Keratinocyte (primary cell): Measurements from ENCODE around the gene LMCD1. TPM values are rescaled to one million over a fixed set of nuclear protein-coding genes. Genes with fewer than 3 reads are reported as not detected.

Source experiments
- DNase-seq: peaks from one replicate; pipeline ENCODE4 v3.0.0-alpha.2; 2011; ENCODE audit warnings: low read depth, missing footprints, low spot score
- FAIRE-seq: peaks from 2 replicates; lab custom pipeline; 2011; peaks lifted over from hg19 to GRCh38; lab: Jason Lieb, UNC
- H2AFZ ChIP-seq: 2 replicates; pipeline ENCODE4 v1.6.0; 2012; ENCODE audit warnings: low read length, control low read depth, inconsistent platforms; ENCODE audit not compliant: control insufficient read depth
- H3K27ac ChIP-seq: 2 replicates; pipeline ENCODE4 v1.5.1; 2011; ENCODE audit warnings: low read length; ENCODE audit not compliant: control insufficient read depth, insufficient read depth
- H3K27me3 ChIP-seq: 3 replicates; pipeline ENCODE4 v1.6.0; 2011; ENCODE audit warnings: low read length; ENCODE audit not compliant: control insufficient read depth, insufficient read depth; ENCODE audit errors: extremely low read depth
- H3K36me3 ChIP-seq, 2 experiments: 2 replicates in 1 of 2; 3 replicates in 1 of 2; pipeline ENCODE4 v1.5.1; 2011; ENCODE audit warnings: low read length in 2 of 2, mild to moderate bottlenecking in 1 of 2; ENCODE audit not compliant: control insufficient read depth in 2 of 2, insufficient read depth in 2 of 2; ENCODE audit errors: extremely low read depth in 1 of 2
- H3K4me1 ChIP-seq: 3 replicates; pipeline ENCODE4 v1.5.1; 2011; ENCODE audit warnings: low read length; ENCODE audit not compliant: control insufficient read depth, insufficient read depth; ENCODE audit errors: extremely low read depth
- H3K4me2 ChIP-seq: 3 replicates; pipeline ENCODE4 v1.6.0; 2011; ENCODE audit warnings: low read depth, low read length; ENCODE audit not compliant: control insufficient read depth, insufficient read depth; ENCODE audit errors: extremely low read depth
- H3K4me3 ChIP-seq, 3 experiments: fragments of 200-600 bp in 1 of 3; sonication (generic) in 1 of 3; 2 replicates in 2 of 3; 3 replicates in 1 of 3; pipeline ENCODE4 v1.5.1; 2011 to 2016; ENCODE audit warnings: low read length in 3 of 3, mild to moderate bottlenecking in 3 of 3, control low read depth in 2 of 3, inconsistent platforms in 1 of 3, low read depth in 1 of 3, mixed read lengths in 1 of 3, mixed run types in 1 of 3, moderate library complexity in 1 of 3; ENCODE audit not compliant: control insufficient read depth in 2 of 3, insufficient read depth in 2 of 3; ENCODE audit errors: extremely low read depth in 1 of 3
- H3K79me2 ChIP-seq: 2 replicates; pipeline ENCODE4 v1.6.0; 2012; ENCODE audit warnings: low read length; ENCODE audit not compliant: control insufficient read depth, insufficient read depth
- H3K9ac ChIP-seq: 3 replicates; pipeline ENCODE4 v1.6.0; 2011; ENCODE audit warnings: low read length; ENCODE audit not compliant: control insufficient read depth, insufficient read depth; ENCODE audit errors: extremely low read depth
- H3K9me1 ChIP-seq: 3 replicates; pipeline ENCODE4 v1.6.0; 2011; ENCODE audit warnings: low read length; ENCODE audit not compliant: control insufficient read depth, insufficient read depth; ENCODE audit errors: extremely low read depth
- H3K9me3 ChIP-seq: 2 replicates; pipeline ENCODE4 v1.5.1; 2012; ENCODE audit warnings: low read depth, low read length; ENCODE audit not compliant: control insufficient read depth
- H4K20me1 ChIP-seq: 3 replicates; pipeline ENCODE4 v1.6.0; 2011; ENCODE audit warnings: low read length; ENCODE audit not compliant: control insufficient read depth, insufficient read depth; ENCODE audit errors: extremely low read depth
- EZH2 ChIP-seq: IDR thresholded peaks from one replicate; pipeline ENCODE4 v1.6.1; 2012; ENCODE audit warnings: inconsistent platforms, mild to moderate bottlenecking, low read length, moderate library complexity
- dilution Hi-C: fragments of 300-500 bp; cut with MboI; formaldehyde crosslinking; loops from one replicate; pipeline ENCODE4 v1.7.0; 2020; ENCODE audit warnings: low sequenced_read_pairs; ENCODE audit not compliant: extremely low pct_ligation_motif_present
- polyA plus RNA-seq, 5 experiments: library from polyadenylated mRNA; depleted of rRNA in 3 of 5; stranded (reverse) in 3 of 5; stranded (forward) in 1 of 5; unstranded in 1 of 5; fragments of >200 nt; gene quantifications; 1 replicate in 1 of 5; 2 replicates in 3 of 5; 3 replicates in 1 of 5; pipeline versions ENCODE4 v1.2.1 to v1.2.3, GENCODE V29; 2011 to 2012; ENCODE audit warnings: missing spikeins in 2 of 5, low read depth in 1 of 5, low replicate concordance in 1 of 5
- TF ChIP-seq, protein P1 (sequence below), 3 experiments: IDR thresholded peaks in 1 of 3; conservative IDR thresholded peaks in 1 of 3; optimal IDR thresholded peaks in 1 of 3; 2 replicates in 2 of 3; 3 replicates in 1 of 3; pipeline versions ENCODE3 to v1.5.1; 2011; ENCODE audit warnings: low read length in 3 of 3, mild to moderate bottlenecking in 3 of 3, moderate library complexity in 2 of 3, control low read depth in 1 of 3, inconsistent platforms in 1 of 3; ENCODE audit not compliant: insufficient read depth in 2 of 3; ENCODE audit errors: extremely low read depth in 1 of 3

LMCD1 gene
- polyA plus RNA-seq, 1 donor (not counting 4 experiments of a cell fraction or from before 2014, with no cell fraction given) = 3.7 TPM

DNA sequence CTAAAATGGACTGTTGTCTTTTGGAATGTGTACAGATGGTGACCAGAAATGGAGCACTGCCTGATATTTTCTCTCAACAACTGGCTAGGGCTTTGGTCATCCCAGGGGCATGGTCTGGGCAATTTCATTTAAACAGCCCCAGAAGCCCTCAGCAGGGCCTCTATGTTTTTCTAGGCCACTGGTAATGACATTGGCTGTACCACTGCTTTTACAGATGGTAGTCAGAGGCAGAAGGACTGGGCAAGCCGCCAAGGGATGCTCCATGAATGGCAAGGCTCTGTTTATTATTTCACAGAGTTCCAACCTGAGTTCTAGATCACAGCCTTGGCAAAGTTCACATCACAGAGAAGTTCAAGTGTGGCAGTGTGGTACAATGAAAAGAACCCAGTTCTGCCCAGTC, 37.0 kb upstream of the LMCD1 start:
- FAIRE-seq (no peak), DNase-seq (no peak)
- H2AFZ ChIP-seq = no peak overlapping the region
- no peaks in the 10 kb centered on the region for H3K36me3 ChIP-seq
- no peaks in the 10 kb centered on the region for H4K20me1 ChIP-seq
- H3K79me2 ChIP-seq = no peaks in the 10 kb centered on the region
- H3K27me3 ChIP-seq = no peaks in the 10 kb centered on the region
- H3K4me1 ChIP-seq = no peaks in the 10 kb centered on the region
- no peak overlapping the region for H3K4me2 ChIP-seq
- H3K9ac ChIP-seq = no peak overlapping the region
- dilution Hi-C loops = no loop called here
- no peaks in the 10 kb centered on the region for H3K9me1 ChIP-seq
- H3K4me3 ChIP-seq = no peak overlapping the region
- H3K27ac ChIP-seq = no peak overlapping the region
- no peaks in the 10 kb centered on the region for H3K9me3 ChIP-seq
- TF ChIP-seq, protein P1, sequence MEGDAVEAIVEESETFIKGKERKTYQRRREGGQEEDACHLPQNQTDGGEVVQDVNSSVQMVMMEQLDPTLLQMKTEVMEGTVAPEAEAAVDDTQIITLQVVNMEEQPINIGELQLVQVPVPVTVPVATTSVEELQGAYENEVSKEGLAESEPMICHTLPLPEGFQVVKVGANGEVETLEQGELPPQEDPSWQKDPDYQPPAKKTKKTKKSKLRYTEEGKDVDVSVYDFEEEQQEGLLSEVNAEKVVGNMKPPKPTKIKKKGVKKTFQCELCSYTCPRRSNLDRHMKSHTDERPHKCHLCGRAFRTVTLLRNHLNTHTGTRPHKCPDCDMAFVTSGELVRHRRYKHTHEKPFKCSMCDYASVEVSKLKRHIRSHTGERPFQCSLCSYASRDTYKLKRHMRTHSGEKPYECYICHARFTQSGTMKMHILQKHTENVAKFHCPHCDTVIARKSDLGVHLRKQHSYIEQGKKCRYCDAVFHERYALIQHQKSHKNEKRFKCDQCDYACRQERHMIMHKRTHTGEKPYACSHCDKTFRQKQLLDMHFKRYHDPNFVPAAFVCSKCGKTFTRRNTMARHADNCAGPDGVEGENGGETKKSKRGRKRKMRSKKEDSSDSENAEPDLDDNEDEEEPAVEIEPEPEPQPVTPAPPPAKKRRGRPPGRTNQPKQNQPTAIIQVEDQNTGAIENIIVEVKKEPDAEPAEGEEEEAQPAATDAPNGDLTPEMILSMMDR (optimal IDR thresholded peaks at IDR 0.05 in 1 of 3, IDR thresholded peaks at IDR 0.05 in 1 of 3, conservative IDR thresholded peaks at IDR 0.05 in 1 of 3; ENCODE audit: extremely low read depth in 1 of 3, insufficient read depth in 2 of 3, low read length in 3 of 3) = no peak
- no peak for TF ChIP-seq EZH2

GRCh38 chr3:8466526-8466925, 35.1 kb upstream of the LMCD1 start:
- no peak for FAIRE-seq
- Histone ChIP-seq H2AFZ (no peak overlapping the region), H3K27ac (no peak overlapping the region), H4K20me1 (no peaks in the 10 kb centered on the region), H3K9ac (no peak overlapping the region), H3K36me3 (no peaks in the 10 kb centered on the region), H3K4me3 (no peak overlapping the region), H3K9me1 (no peaks in the 10 kb centered on the region), H3K79me2 (no peaks in the 10 kb centered on the region), H3K9me3 (no peaks in the 10 kb centered on the region), H3K4me1 (no peaks in the 10 kb centered on the region), H3K4me2 (no peak overlapping the region), H3K27me3 (no peaks in the 10 kb centered on the region)
- no peak for DNase-seq
- dilution Hi-C loops = no loop called here
- TF ChIP-seq, protein P1 (optimal IDR thresholded peaks at IDR 0.05 in 1 of 3, IDR thresholded peaks at IDR 0.05 in 1 of 3, conservative IDR thresholded peaks at IDR 0.05 in 1 of 3; ENCODE audit: extremely low read depth in 1 of 3, insufficient read depth in 2 of 3, low read length in 3 of 3) = no peak
- TF ChIP-seq EZH2 = no peak
